ENCODE results near the gene CAV3.

CAV3 gene

GRCh38 chr3:8778475-8778874, 44.9 kb downstream of the CAV3 start:
- POLR2A ChIA-PET: no interaction called here
- TF ChIP-seq CTCF (IDR thresholded peaks at IDR 0.05; ENCODE audit: control extremely low read depth, extremely low read depth, low read depth, missing control alignments): no peak
- CTCF ChIA-PET: interaction anchor here (1.0 to 4.1 kb wide), 3 partner anchors 9 to 18 kb away, joined by 3 to 49 read pairs (median 5); partner anchors contain the start of gene OXTR
- DNase-seq (ENCODE audit: extremely low spot score): no peak

- ChIA-PET CTCF (interaction anchor here (4.1 kb wide), 1 partner anchor 10 kb away, joined by 49 read pairs; the partner anchor contains the start of gene OXTR), POLR2A (no interaction called here)
- no peak for DNase-seq (ENCODE audit: extremely low spot score)
- TF ChIP-seq CTCF (IDR thresholded peaks at IDR 0.05; ENCODE audit: control extremely low read depth, extremely low read depth, low read depth, missing control alignments): no peak
Measured at GRCh38 chr3:8780279-8780678, 46.7 kb downstream of the CAV3 start.

- DNase-seq (ENCODE audit: extremely low spot score): no peak
- ChIA-PET CTCF (interaction anchor here (1.0 to 1.7 kb wide), 3 partner anchors 11 to 16 kb away, joined by 4 to 10 read pairs (median 7); partner anchors contain the start of gene OXTR), POLR2A (no interaction called here)
- TF ChIP-seq CTCF (IDR thresholded peaks at IDR 0.05; ENCODE audit: control extremely low read depth, extremely low read depth, low read depth, missing control alignments): no peak
Measured at GRCh38 chr3:8784676-8785435, 51.3 kb downstream of the CAV3 start.

GRCh38 chr3:8790529-8790928, 56.9 kb downstream of the CAV3 start:
- no peak for TF ChIP-seq CTCF (IDR thresholded peaks at IDR 0.05; ENCODE audit: control extremely low read depth, extremely low read depth, low read depth, missing control alignments)
- no peak for DNase-seq (ENCODE audit: extremely low spot score)
- ChIA-PET CTCF (interaction anchor here (0.6 to 4.6 kb wide), 2 partner anchors 9 to 21 kb away, joined by 3 to 18 read pairs; partner anchors contain the start of gene OXTR), POLR2A (no interaction called here)

GRCh38 chr3:8793242-8793641, 59.6 kb downstream of the CAV3 start:
- ChIA-PET CTCF (interaction anchor here (4.6 kb wide), 1 partner anchor 24 kb away, joined by 18 read pairs; the partner anchor contains the start of gene OXTR), POLR2A (no interaction called here)
- no peak for DNase-seq (ENCODE audit: extremely low spot score)
- no peak for TF ChIP-seq CTCF (IDR thresholded peaks at IDR 0.05; ENCODE audit: control extremely low read depth, extremely low read depth, low read depth, missing control alignments)

GRCh38 chr3:8794247-8794646, 60.6 kb downstream of the CAV3 start:
- POLR2A ChIA-PET: no interaction called here
- DNase-seq (ENCODE audit: extremely low spot score): no peak
- CTCF ChIA-PET: interaction anchor here (1.4 to 1.5 kb wide), 2 partner anchors 18 to 25 kb away, joined by 4 to 5 read pairs; partner anchors contain the start of gene OXTR
- TF ChIP-seq CTCF (IDR thresholded peaks at IDR 0.05; ENCODE audit: control extremely low read depth, extremely low read depth, low read depth, missing control alignments): no peak
